Sigmoid colon (tissue), 7 donors: ENCODE results near the gene RNF123. TPM values are rescaled to one million over a fixed set of nuclear protein-coding genes. Genes with fewer than 3 reads are reported as not detected.

Experiments used
- DNase-seq: peaks from one replicate; pipeline ENCODE4 v3.0.0-alpha.2; 2019
- H3K27ac ChIP-seq, 4 donors: fragments of 200-600 bp; sonication (generic); one replicate each; pipeline ENCODE4 v1.5.1; 2016 to 2019; ENCODE audit warnings: mild to moderate bottlenecking in 1 of 4
- H3K27me3 ChIP-seq, 3 donors: fragments of 200-600 bp; sonication (generic); one replicate each; pipeline ENCODE4 v1.5.1; 2019; ENCODE audit warnings: mild to moderate bottlenecking in 1 of 3
- H3K36me3 ChIP-seq, 4 donors: fragments of 200-600 bp; sonication (generic); one replicate each; pipeline ENCODE4 v1.5.1; 2016 to 2019
- H3K4me1 ChIP-seq, 4 donors: fragments of 200-600 bp; sonication (generic); one replicate each; pipeline ENCODE4 v1.5.1; 2017 to 2019
- H3K4me3 ChIP-seq, 4 donors: fragments of 200-600 bp; sonication (generic); one replicate each; pipeline ENCODE4 v1.5.1; 2017 to 2019; ENCODE audit warnings: mild to moderate bottlenecking in 2 of 4, moderate library complexity in 1 of 4
- H3K9me3 ChIP-seq, 4 donors: fragments of 200-600 bp in 3 of 4; sonication (generic) in 3 of 4; one replicate each; pipeline versions ENCODE4 v1.5.1 to v1.6.1; 2013 to 2019
- EP300 ChIP-seq, 4 donors: sonication (generic); formaldehyde crosslinking; IDR thresholded peaks; one replicate each; pipeline ENCODE4 v1.6.1; 2017; ENCODE audit warnings: antibody characterized with exemption in 4 of 4
- POLR2A ChIP-seq, 2 donors: fragments of 450-650 bp; IDR thresholded peaks; one replicate each; pipeline ENCODE4 v1.6.1; 2016; ENCODE audit warnings: antibody characterized with exemption in 2 of 2, mild to moderate bottlenecking in 2 of 2, moderate library complexity in 2 of 2
- POLR2AphosphoS5 ChIP-seq, 4 donors: sonication (generic); formaldehyde crosslinking; IDR thresholded peaks; one replicate each; pipeline ENCODE4 v1.6.1; 2017; ENCODE audit warnings: antibody characterized with exemption in 4 of 4
- WGBS, 2 donors: extraction: QIAGEN DNeasy Blood & Tissue Kit; methylation state at CpG; one replicate each; pipeline ENCODE4 v1.1.7; 2013; 5-methylcytosine and 5-hydroxymethylcytosine counted together
- intact Hi-C: fragments of 100-400 bp; cut with DNase I; formaldehyde crosslinking; loops from one replicate; pipeline ENCODE4 v1.15.1; 2023
- polyA plus RNA-seq, 3 donors: library from polyadenylated mRNA; stranded (reverse); fragments of 200-250 nt; gene quantifications; one replicate each; pipeline ENCODE4 v1.2.3, GENCODE V29; 2013
- total RNA-seq, 4 donors: library from RNA; depleted of rRNA; stranded (reverse); fragments of >200 nt; gene quantifications; one replicate each; pipeline ENCODE4 v1.1.0, GENCODE V29; 2016
- TF ChIP-seq, protein P1 (sequence below), 4 experiments: fragments of 450-650 bp in 3 of 4; fragments of 200-600 bp in 1 of 4; IDR thresholded peaks; one replicate each; pipeline ENCODE4 v1.5.1; 2016 to 2019; ENCODE audit warnings: antibody characterized with exemption in 4 of 4, mild to moderate bottlenecking in 3 of 4, moderate library complexity in 2 of 4
- donor health status: healthy with polysubstance abuse.
- donor health status: Bipolar disorder and iron deficiency.
- donor health status: healthy.

RNF123 gene
- total and polyA plus RNA-seq, 7 donors = 12.5 to 29.4 (median 17.1) TPM

DNA sequence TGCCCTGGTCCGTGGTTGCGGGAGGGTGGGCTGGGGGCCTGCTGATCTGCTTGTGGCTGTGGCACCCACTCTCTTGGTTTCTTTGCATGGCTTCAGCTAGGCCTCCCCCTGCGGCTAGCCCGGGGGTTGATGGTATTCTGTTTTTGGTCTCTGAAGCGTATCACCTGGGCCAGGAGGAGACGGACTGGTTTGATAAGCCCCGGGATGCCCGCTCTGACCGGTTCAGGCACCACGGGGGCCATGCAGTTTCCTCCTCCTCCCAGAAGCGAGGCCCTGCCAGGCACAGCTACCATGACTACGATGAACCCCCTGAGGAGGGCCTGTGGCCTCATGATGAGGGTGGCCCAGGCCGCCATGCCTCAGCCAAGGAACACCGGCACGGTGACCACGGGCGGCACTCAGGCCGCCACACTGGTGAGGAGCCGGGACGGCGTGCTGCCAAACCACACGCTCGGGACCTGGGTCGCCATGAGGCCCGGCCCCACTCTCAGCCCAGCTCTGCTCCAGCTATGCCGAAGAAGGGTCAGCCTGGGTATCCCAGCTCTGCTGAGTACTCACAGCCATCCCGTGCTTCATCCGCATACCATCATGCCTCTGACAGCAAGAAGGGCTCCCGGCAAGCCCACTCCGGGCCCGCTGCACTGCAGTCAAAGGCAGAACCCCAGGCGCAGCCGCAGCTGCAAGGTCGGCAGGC is 26.5 kb upstream of the RNF123 start:
- 95% methylated on average over 34 of the region's 34 CpGs for WGBS, 2 donors
- DNase-seq = no peak
- H3K4me3 ChIP-seq = no peak overlapping the region
- peaks cover 0 to 51% (median 12%) of the 10 kb centered on the region in 3 donors for H3K27me3 ChIP-seq
- H3K27ac ChIP-seq = no peak overlapping the region
- no peak for TF ChIP-seq POLR2AphosphoS5 (IDR thresholded peaks at IDR 0.05)
- no peak for TF ChIP-seq EP300 (IDR thresholded peaks at IDR 0.05)
- no peak for TF ChIP-seq POLR2A (IDR thresholded peaks at IDR 0.05)
- TF ChIP-seq, protein P1, sequence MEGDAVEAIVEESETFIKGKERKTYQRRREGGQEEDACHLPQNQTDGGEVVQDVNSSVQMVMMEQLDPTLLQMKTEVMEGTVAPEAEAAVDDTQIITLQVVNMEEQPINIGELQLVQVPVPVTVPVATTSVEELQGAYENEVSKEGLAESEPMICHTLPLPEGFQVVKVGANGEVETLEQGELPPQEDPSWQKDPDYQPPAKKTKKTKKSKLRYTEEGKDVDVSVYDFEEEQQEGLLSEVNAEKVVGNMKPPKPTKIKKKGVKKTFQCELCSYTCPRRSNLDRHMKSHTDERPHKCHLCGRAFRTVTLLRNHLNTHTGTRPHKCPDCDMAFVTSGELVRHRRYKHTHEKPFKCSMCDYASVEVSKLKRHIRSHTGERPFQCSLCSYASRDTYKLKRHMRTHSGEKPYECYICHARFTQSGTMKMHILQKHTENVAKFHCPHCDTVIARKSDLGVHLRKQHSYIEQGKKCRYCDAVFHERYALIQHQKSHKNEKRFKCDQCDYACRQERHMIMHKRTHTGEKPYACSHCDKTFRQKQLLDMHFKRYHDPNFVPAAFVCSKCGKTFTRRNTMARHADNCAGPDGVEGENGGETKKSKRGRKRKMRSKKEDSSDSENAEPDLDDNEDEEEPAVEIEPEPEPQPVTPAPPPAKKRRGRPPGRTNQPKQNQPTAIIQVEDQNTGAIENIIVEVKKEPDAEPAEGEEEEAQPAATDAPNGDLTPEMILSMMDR (IDR thresholded peaks at IDR 0.05) = no peak
- H3K36me3 ChIP-seq = no peaks in the 10 kb centered on the region
- no peaks in the 10 kb centered on the region for H3K9me3 ChIP-seq
- H3K4me1 ChIP-seq = no peaks in the 10 kb centered on the region
- intact Hi-C loops = no loop called here

DNA sequence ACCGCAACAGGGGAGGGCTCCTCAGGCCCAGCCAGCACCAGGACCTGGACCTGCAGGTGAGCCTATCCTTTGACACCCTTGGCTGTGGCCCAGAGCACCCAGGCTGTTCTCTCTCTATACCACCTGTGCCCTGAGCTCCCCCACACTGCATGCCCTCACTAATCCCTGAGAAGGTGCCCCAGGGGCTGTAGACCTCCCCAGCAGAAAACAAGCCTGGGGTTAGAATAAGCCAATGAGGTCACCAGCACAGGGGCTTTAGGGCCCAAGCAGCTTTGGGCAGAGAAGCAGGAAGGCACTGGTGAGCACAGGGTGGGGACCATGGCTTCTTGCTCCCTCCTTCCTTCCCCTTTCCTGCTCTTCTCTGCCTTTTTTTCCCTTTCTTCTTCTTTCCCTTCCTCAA is 25.5 kb upstream of the RNF123 start:
- Histone ChIP-seq H3K9me3 (no peaks in the 10 kb centered on the region), H3K4me3 (no peak overlapping the region), H3K27me3 (peaks cover 0 to 59% (median 22%) of the 10 kb centered on the region in 3 donors), H3K36me3 (no peaks in the 10 kb centered on the region), H3K27ac (no peak overlapping the region), H3K4me1 (no peaks in the 10 kb centered on the region)
- DNase-seq = no peak
- TF ChIP-seq POLR2AphosphoS5 (IDR thresholded peaks at IDR 0.05) (no peak), EP300 (IDR thresholded peaks at IDR 0.05) (no peak), POLR2A (IDR thresholded peaks at IDR 0.05) (no peak)
- TF ChIP-seq, protein P1 (IDR thresholded peaks at IDR 0.05) = no peak
- intact Hi-C loops = no loop called here
- WGBS, 2 donors = 94 to 96% methylated on average over 1 of the region's 1 CpG

GRCh38 chr3:49664300-49664699 is 25.1 kb upstream of the RNF123 start:
- no peaks in the 10 kb centered on the region for H3K9me3 ChIP-seq
- TF ChIP-seq, protein P1 (IDR thresholded peaks at IDR 0.05) = no peak
- TF ChIP-seq POLR2A (IDR thresholded peaks at IDR 0.05) (no peak), POLR2AphosphoS5 (IDR thresholded peaks at IDR 0.05) (no peak), EP300 (IDR thresholded peaks at IDR 0.05) (no peak)
- WGBS, 2 donors = 81 to 87% methylated on average over 11 of the region's 11 CpGs
- no peaks in the 10 kb centered on the region for H3K36me3 ChIP-seq
- DNase-seq = no peak
- intact Hi-C loops = no loop called here
- no peak overlapping the region for H3K4me3 ChIP-seq
- no peak overlapping the region for H3K27ac ChIP-seq
- H3K4me1 ChIP-seq = no peaks in the 10 kb centered on the region
- H3K27me3 ChIP-seq = peaks cover 0 to 64% (median 24%) of the 10 kb centered on the region in 3 donors

- H3K36me3 ChIP-seq = no peaks in the 10 kb centered on the region
- no peak for DNase-seq
- TF ChIP-seq POLR2AphosphoS5 (IDR thresholded peaks at IDR 0.05) (no peak), POLR2A (IDR thresholded peaks at IDR 0.05) (no peak), EP300 (IDR thresholded peaks at IDR 0.05) (no peak)
- TF ChIP-seq, protein P1 (IDR thresholded peaks at IDR 0.05) = no peak
- no peak overlapping the region for H3K4me3 ChIP-seq
- H3K4me1 ChIP-seq = no peaks in the 10 kb centered on the region
- H3K9me3 ChIP-seq = no peaks in the 10 kb centered on the region
- H3K27me3 ChIP-seq = peaks cover 0 to 64% (median 24%) of the 10 kb centered on the region in 3 donors
- 86 to 93% methylated on average over 6 of the region's 6 CpGs for WGBS, 2 donors
- H3K27ac ChIP-seq = no peak overlapping the region
- intact Hi-C loops = no loop called here
Measured at GRCh38 chr3:49665822-49666519, 23.4 kb upstream of the RNF123 start.
